ENCODE measurements around the gene PRR20G.

The PRR20G gene

DNA sequence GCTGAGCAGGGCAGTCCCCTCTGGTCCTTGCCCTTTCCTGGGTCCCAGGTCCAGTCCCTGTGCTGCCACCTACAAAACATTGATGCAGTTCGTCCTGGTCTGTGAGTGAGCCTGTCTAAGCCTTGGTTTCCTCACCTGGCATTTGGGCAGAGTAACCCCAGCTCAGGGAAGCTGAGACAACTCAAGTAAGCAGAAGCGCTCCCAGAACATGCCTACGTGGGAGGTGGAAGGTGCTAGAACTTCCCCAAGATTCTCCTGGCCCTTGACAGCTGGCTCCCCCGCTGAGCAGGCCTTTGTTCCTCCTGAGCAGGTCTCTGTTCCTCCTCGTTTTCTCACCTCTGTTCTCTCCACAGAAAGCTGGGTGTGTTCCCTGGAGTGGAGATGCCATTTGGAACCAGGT, 30.5 kb downstream of the PRR20G start:
- no peaks in the 10 kb centered on the region for H3K79me2 ChIP-seq (ENCODE audit: insufficient read depth, low read length)
- no peaks in the 10 kb centered on the region for H3K4me1 ChIP-seq (ENCODE audit: insufficient read depth, low read length, severe bottlenecking)
- H3K4me3 ChIP-seq (ENCODE audit: low read depth, low read length, poor library complexity, severe bottlenecking), result no peak overlapping the region
- H3K9ac ChIP-seq (ENCODE audit: low read length), result no peak overlapping the region
- H3F3A ChIP-seq (ENCODE audit: insufficient read depth, low read length), result no peaks in the 10 kb centered on the region
- TF ChIP-seq EZH2 (IDR thresholded peaks at IDR 0.05; ENCODE audit: borderline replicate concordance, low read length), result no peak
- TF ChIP-seq, protein P1, sequence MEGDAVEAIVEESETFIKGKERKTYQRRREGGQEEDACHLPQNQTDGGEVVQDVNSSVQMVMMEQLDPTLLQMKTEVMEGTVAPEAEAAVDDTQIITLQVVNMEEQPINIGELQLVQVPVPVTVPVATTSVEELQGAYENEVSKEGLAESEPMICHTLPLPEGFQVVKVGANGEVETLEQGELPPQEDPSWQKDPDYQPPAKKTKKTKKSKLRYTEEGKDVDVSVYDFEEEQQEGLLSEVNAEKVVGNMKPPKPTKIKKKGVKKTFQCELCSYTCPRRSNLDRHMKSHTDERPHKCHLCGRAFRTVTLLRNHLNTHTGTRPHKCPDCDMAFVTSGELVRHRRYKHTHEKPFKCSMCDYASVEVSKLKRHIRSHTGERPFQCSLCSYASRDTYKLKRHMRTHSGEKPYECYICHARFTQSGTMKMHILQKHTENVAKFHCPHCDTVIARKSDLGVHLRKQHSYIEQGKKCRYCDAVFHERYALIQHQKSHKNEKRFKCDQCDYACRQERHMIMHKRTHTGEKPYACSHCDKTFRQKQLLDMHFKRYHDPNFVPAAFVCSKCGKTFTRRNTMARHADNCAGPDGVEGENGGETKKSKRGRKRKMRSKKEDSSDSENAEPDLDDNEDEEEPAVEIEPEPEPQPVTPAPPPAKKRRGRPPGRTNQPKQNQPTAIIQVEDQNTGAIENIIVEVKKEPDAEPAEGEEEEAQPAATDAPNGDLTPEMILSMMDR (IDR thresholded peaks at IDR 0.05; ENCODE audit: low read length), result no peak
- H3K9me2 ChIP-seq (ENCODE audit: low read depth, low read length), result no peaks in the 10 kb centered on the region
- H4K20me1 ChIP-seq (ENCODE audit: insufficient read depth, low read length), result no peaks in the 10 kb centered on the region
- no peak overlapping the region for H3K27ac ChIP-seq (ENCODE audit: low read depth, low read length, poor library complexity, severe bottlenecking)
- no peaks in the 10 kb centered on the region for H3K9me3 ChIP-seq (ENCODE audit: low read length)
- H2AFZ ChIP-seq (ENCODE audit: low read length), result no peak overlapping the region
- H3K27me3 ChIP-seq (ENCODE audit: insufficient read depth, low read length), result no peaks in the 10 kb centered on the region
- no peaks in the 10 kb centered on the region for H3K36me3 ChIP-seq (ENCODE audit: insufficient read depth, low read length)
- H3K4me2 ChIP-seq (ENCODE audit: low read length), result no peak overlapping the region

DNA sequence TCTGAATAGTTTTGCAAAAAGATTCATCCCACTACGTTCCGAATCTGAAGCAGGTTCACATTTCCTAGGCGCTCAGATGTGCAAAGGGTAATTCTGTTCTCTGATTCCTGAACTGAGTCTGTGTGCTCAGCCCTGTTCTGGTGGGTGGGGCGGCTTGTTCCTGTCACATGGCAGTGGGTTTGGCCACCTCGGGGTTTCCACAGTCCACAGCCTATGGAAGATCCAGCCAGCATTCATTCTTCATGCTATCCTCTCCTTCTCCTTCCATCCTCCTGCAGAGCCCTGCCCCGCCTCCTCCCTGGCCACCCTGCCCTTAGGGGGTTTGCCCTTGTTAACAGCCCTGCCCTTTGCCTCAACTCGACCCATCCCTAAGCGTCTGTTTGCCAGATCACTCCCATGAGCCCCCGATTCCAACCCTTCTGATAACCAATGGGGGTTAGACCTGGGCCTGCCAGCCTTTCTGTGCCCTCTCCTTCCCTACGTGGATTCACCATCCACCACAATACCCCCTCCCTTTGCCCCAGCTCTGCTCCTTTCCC, 31.0 kb downstream of the PRR20G start:
- Histone ChIP-seq H3K27ac (ENCODE audit: low read depth, low read length, poor library complexity, severe bottlenecking) (no peak overlapping the region), H4K20me1 (ENCODE audit: insufficient read depth, low read length) (no peaks in the 10 kb centered on the region), H3K79me2 (ENCODE audit: insufficient read depth, low read length) (no peaks in the 10 kb centered on the region), H3K4me3 (ENCODE audit: low read depth, low read length, poor library complexity, severe bottlenecking) (no peak overlapping the region), H3K36me3 (ENCODE audit: insufficient read depth, low read length) (no peaks in the 10 kb centered on the region), H3F3A (ENCODE audit: insufficient read depth, low read length) (no peaks in the 10 kb centered on the region), H3K27me3 (ENCODE audit: insufficient read depth, low read length) (no peaks in the 10 kb centered on the region), H3K4me2 (ENCODE audit: low read length) (no peak overlapping the region), H3K9me3 (ENCODE audit: low read length) (no peaks in the 10 kb centered on the region), H3K9ac (ENCODE audit: low read length) (no peak overlapping the region), H2AFZ (ENCODE audit: low read length) (no peak overlapping the region), H3K4me1 (ENCODE audit: insufficient read depth, low read length, severe bottlenecking) (no peaks in the 10 kb centered on the region), H3K9me2 (ENCODE audit: low read depth, low read length) (no peaks in the 10 kb centered on the region)
- no peak for TF ChIP-seq EZH2 (IDR thresholded peaks at IDR 0.05; ENCODE audit: borderline replicate concordance, low read length)
- TF ChIP-seq, protein P1 (IDR thresholded peaks at IDR 0.05; ENCODE audit: low read length), result no peak

DNA sequence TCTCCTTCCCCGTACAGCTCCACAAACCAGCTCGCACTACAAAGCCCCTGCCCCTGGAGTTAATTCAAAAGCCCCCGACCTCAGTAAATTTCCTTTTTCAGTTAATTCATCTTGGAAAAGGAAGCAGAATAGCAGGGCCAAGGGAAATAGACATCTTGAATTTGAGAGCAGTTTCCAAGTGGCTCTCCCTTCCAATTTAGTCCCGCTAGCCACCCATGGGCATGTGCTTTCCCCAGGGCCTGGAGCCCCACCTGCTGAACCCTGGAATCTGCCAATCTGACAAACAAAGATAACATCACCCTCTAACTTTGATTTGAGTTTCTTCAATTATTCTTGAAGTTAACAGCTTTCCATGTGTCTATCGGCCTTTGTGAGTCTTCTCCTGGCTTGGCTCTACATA, 31.7 kb downstream of the PRR20G start:
- no peaks in the 10 kb centered on the region for H4K20me1 ChIP-seq (ENCODE audit: insufficient read depth, low read length)
- H2AFZ ChIP-seq (ENCODE audit: low read length), result no peak overlapping the region
- H3K36me3 ChIP-seq (ENCODE audit: insufficient read depth, low read length), result no peaks in the 10 kb centered on the region
- no peak overlapping the region for H3K9ac ChIP-seq (ENCODE audit: low read length)
- no peaks in the 10 kb centered on the region for H3F3A ChIP-seq (ENCODE audit: insufficient read depth, low read length)
- H3K4me3 ChIP-seq (ENCODE audit: low read depth, low read length, poor library complexity, severe bottlenecking), result no peak overlapping the region
- no peaks in the 10 kb centered on the region for H3K9me2 ChIP-seq (ENCODE audit: low read depth, low read length)
- H3K27ac ChIP-seq (ENCODE audit: low read depth, low read length, poor library complexity, severe bottlenecking), result no peak overlapping the region
- H3K79me2 ChIP-seq (ENCODE audit: insufficient read depth, low read length), result no peaks in the 10 kb centered on the region
- no peaks in the 10 kb centered on the region for H3K4me1 ChIP-seq (ENCODE audit: insufficient read depth, low read length, severe bottlenecking)
- H3K27me3 ChIP-seq (ENCODE audit: insufficient read depth, low read length), result no peaks in the 10 kb centered on the region
- TF ChIP-seq EZH2 (IDR thresholded peaks at IDR 0.05; ENCODE audit: borderline replicate concordance, low read length), result no peak
- no peaks in the 10 kb centered on the region for H3K9me3 ChIP-seq (ENCODE audit: low read length)
- no peak overlapping the region for H3K4me2 ChIP-seq (ENCODE audit: low read length)

DNA sequence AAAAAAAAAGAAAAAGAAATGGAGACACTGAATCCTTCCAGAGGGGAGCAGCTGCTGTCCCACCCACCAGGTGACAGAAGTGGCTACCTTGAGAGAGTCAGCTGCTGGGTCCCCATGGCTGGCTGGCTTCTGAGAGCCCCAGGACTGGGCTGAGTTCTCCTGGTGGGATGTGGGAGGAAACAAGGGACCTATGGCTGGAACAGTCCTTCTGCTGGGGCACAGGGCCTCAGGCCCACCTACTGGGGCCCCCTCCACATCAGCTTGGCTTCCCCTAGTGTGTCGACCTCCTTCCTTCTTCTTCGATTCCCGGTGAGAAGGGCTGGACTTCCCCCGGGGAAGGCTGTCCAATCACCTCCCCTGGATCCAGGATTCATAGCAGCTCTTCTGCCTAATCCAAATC, 32.3 kb downstream of the PRR20G start:
- Histone ChIP-seq H3K36me3 (ENCODE audit: insufficient read depth, low read length) (no peaks in the 10 kb centered on the region), H3K79me2 (ENCODE audit: insufficient read depth, low read length) (no peaks in the 10 kb centered on the region), H3K4me3 (ENCODE audit: low read depth, low read length, poor library complexity, severe bottlenecking) (no peak overlapping the region), H3F3A (ENCODE audit: insufficient read depth, low read length) (no peaks in the 10 kb centered on the region), H3K9me3 (ENCODE audit: low read length) (0 out of 2 replicates have a peak, but pooled peaks cover 3% of the 10 kb centered on the region), H3K9me2 (ENCODE audit: low read depth, low read length) (no peaks in the 10 kb centered on the region), H2AFZ (ENCODE audit: low read length) (no peak overlapping the region), H4K20me1 (ENCODE audit: insufficient read depth, low read length) (no peaks in the 10 kb centered on the region), H3K9ac (ENCODE audit: low read length) (no peak overlapping the region), H3K27ac (ENCODE audit: low read depth, low read length, poor library complexity, severe bottlenecking) (no peak overlapping the region), H3K4me1 (ENCODE audit: insufficient read depth, low read length, severe bottlenecking) (no peaks in the 10 kb centered on the region), H3K4me2 (ENCODE audit: low read length) (no peak overlapping the region), H3K27me3 (ENCODE audit: insufficient read depth, low read length) (no peaks in the 10 kb centered on the region)
- TF ChIP-seq EZH2 (IDR thresholded peaks at IDR 0.05; ENCODE audit: borderline replicate concordance, low read length), result no peak
- TF ChIP-seq, protein P1 (IDR thresholded peaks at IDR 0.05; ENCODE audit: low read length), result no peak

All from OCI-LY1 (cell line).